ENCODE data around the gene COL6A3. TPM values are rescaled to one million over a fixed set of nuclear protein-coding genes. Genes with fewer than 3 reads are reported as not detected.

Gene COL6A3
- total and polyA plus RNA-seq, 2 experiments from 2014 or later, result 1.3 to 4.1 TPM

DNA sequence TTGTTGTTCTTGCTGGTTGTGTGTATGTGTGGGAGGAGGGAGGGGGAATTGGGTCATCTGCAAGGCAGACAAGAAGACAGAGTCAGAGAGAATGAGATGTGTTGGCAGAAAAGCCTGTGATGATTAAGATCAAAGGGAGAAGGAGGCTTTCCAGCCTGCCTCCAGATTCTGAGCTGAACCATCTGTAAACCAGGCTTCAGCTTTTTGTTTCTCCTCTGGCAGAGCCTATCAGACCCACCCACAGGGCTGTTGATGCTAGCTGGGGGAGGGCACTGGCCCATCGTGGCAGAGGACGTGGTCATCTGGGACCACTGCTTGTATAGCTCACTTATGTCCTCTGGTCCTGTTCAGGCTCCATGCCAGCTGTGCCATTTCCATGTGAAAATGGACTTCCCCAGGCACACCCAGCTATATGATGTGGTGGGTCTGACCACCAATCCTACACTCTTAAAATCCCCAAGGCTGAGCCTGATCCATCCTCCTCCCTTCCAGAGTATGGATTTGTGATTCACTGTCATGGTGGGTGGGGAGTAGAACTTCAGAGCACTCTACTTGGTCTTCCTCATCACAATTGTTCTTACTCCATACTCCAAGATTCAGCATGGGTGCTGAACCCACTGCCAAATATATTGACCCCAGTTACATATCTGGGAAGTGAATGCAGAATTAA, 27.8 kb upstream of the COL6A3 start:
- H3K9me3 ChIP-seq (ENCODE audit: low read depth), result no peaks in the 10 kb centered on the region
- no peak overlapping the region for H3K27ac ChIP-seq
- H3K36me3 ChIP-seq, result no peaks in the 10 kb centered on the region
- TF ChIP-seq, protein P1, sequence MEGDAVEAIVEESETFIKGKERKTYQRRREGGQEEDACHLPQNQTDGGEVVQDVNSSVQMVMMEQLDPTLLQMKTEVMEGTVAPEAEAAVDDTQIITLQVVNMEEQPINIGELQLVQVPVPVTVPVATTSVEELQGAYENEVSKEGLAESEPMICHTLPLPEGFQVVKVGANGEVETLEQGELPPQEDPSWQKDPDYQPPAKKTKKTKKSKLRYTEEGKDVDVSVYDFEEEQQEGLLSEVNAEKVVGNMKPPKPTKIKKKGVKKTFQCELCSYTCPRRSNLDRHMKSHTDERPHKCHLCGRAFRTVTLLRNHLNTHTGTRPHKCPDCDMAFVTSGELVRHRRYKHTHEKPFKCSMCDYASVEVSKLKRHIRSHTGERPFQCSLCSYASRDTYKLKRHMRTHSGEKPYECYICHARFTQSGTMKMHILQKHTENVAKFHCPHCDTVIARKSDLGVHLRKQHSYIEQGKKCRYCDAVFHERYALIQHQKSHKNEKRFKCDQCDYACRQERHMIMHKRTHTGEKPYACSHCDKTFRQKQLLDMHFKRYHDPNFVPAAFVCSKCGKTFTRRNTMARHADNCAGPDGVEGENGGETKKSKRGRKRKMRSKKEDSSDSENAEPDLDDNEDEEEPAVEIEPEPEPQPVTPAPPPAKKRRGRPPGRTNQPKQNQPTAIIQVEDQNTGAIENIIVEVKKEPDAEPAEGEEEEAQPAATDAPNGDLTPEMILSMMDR (IDR thresholded peaks at IDR 0.05; ENCODE audit: low read depth, low read length), result no peak
- DNase-seq (ENCODE audit: low read depth in 1 of 2, low spot score in 1 of 2), result peak in 1 of 2 donors; percentile 72
- H3K27me3 ChIP-seq, result no peaks in the 10 kb centered on the region
- H3K4me1 ChIP-seq (ENCODE audit: low read depth), result no peaks in the 10 kb centered on the region
- no peak overlapping the region for H3K4me3 ChIP-seq

DNA sequence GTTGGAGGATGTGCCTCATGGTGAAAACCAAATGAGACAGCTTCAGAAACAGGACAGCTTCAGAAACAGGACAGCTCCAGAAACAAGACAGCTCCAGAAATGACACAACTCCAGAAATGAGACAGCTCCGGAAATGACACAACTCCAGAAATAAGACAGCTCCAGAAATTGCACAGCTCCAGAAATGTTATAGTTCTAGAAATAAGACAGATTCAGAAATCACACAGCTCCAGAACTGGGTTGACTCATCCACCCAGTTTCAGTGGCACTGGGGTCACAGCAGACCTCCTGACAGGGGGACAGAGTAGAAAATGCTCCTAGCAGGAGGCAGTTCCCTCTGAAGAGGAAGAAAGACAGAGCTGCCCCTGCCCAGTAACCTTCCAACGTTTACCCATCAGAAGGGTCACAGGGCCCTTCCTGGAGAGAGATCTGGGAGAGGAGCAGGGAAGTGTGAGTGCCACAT, 26.9 kb upstream of the COL6A3 start:
- H3K4me1 ChIP-seq (ENCODE audit: low read depth), result no peaks in the 10 kb centered on the region
- no peaks in the 10 kb centered on the region for H3K27me3 ChIP-seq
- H3K9me3 ChIP-seq (ENCODE audit: low read depth), result no peaks in the 10 kb centered on the region
- TF ChIP-seq, protein P1 (IDR thresholded peaks at IDR 0.05; ENCODE audit: low read depth, low read length), result no peak
- DNase-seq (ENCODE audit: low read depth in 1 of 2, low spot score in 1 of 2), result peak in 1 of 2 donors; percentile 35
- H3K27ac ChIP-seq, result no peak overlapping the region
- no peak overlapping the region for H3K4me3 ChIP-seq
- no peaks in the 10 kb centered on the region for H3K36me3 ChIP-seq

DNA sequence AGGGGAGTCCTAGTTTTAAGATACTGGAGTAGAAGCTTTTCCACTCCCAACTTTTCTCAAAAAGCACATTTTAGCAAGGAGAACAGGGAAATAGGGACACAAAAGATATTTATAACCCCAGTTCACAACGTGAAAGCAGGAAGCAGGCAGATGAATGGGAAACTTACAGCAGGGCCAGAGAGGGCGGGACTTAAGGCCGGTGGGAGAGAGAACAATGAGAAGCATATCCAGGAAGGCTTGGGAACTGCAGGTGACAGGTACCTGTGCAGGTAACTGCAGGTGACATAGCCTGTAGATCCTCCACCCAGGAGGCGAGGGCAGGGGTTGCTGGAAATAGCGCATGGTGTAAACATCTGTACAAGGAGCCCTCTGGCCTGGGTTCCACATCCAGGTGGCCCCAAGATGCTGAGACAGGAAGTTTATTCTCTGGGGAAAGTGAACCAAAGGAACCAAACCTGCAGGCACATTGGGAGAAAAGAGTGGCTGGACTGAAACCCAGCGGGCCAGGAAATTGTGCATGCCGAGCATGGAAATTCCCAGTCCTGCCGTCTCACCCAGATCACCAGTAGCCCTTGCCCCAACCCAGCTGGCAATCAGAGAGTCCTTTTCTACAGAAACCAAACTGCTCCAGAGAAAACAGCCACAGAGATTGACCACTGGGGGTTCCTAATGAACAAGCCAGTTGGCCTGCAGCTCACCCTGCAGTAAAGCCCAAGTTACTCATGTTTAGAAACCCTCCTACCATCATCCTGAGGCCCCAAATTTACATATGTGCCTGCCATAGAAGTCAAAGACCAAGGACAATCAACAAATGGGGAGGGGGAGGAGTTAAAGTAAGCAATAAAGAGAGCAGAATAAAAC, 24.3 kb upstream of the COL6A3 start:
- DNase-seq (ENCODE audit: low read depth in 1 of 2, low spot score in 1 of 2), result no peak
- TF ChIP-seq, protein P1 (IDR thresholded peaks at IDR 0.05; ENCODE audit: low read depth, low read length), result no peak
- no peaks in the 10 kb centered on the region for H3K4me1 ChIP-seq (ENCODE audit: low read depth)
- H3K4me3 ChIP-seq, result no peak overlapping the region
- H3K9me3 ChIP-seq (ENCODE audit: low read depth), result no peaks in the 10 kb centered on the region
- H3K36me3 ChIP-seq, result no peaks in the 10 kb centered on the region
- no peaks in the 10 kb centered on the region for H3K27me3 ChIP-seq
- H3K27ac ChIP-seq, result no peak overlapping the region

DNA sequence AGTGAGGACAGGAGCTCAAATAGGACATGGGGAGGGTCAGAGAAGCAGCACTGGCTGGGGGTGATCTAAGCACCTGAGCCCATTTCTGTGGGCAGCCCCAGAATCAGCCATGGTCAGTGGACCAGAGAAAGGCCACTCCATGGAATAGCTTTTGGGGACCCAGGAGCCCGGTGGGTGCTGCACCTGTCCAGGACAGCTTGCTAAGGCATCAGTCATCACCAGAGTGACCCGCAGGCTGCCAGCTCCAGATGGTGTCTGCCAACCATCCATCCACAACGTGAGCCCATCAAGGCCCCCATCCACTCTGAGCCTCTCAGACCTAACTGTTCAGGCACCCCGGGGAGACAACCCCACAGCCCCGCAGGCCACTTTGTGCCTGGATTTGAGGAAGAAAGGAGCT, 23.6 kb upstream of the COL6A3 start:
- Histone ChIP-seq H3K27ac (no peak overlapping the region), H3K4me1 (ENCODE audit: low read depth) (no peaks in the 10 kb centered on the region)

DNA sequence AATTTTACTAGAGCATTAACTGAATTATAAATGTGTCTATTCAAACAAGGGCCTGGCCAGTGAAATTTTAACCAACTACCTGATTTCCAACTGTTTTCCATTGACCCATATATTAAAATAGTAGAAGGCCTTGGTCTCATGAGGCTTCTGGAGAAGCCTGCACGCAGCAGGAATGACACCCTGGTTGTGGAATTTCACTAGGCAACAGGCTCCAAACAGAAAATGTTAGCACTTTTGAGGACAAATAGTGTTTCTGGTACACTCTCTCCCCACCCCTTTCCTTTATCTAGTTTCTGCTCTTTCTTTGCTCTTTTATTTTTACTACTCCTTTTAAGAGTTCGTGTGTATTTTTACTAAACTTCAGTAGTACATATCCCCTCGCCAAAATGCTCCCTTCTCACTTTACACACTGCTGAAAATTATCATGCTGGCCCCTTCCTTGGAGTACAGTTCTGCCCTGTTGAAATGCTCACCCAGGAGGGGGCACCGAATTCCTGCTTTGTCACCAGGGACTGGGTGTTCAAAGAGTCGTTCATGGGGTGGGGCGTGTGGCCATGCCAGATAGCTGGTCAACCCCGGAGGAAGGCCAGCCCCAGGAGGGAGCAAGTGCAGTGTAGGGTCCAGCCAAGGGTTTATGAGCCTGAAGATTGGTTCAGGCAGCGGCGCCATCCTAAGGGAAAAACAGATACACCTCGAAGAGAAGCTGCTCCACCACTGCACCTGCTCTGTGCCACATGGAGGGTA, 22.1 kb upstream of the COL6A3 start:
- H3K9me3 ChIP-seq (ENCODE audit: low read depth), result no peaks in the 10 kb centered on the region
- DNase-seq (ENCODE audit: low read depth in 1 of 2, low spot score in 1 of 2), result peak in 1 of 2 donors; percentile 93
- no peaks in the 10 kb centered on the region for H3K27me3 ChIP-seq
- no peaks in the 10 kb centered on the region for H3K4me1 ChIP-seq (ENCODE audit: low read depth)
- TF ChIP-seq, protein P1 (IDR thresholded peaks at IDR 0.05; ENCODE audit: low read depth, low read length), result no peak
- H3K4me3 ChIP-seq, result no peak overlapping the region
- no peak overlapping the region for H3K27ac ChIP-seq
- H3K36me3 ChIP-seq, result no peaks in the 10 kb centered on the region

More for the DNA sequence above, 23.6 kb upstream of the COL6A3 start:
- H3K36me3 ChIP-seq, result no peaks in the 10 kb centered on the region
- no peak for DNase-seq (ENCODE audit: low read depth in 1 of 2, low spot score in 1 of 2)
- no peaks in the 10 kb centered on the region for H3K27me3 ChIP-seq
- TF ChIP-seq, protein P1 (IDR thresholded peaks at IDR 0.05; ENCODE audit: low read depth, low read length), result no peak
- no peaks in the 10 kb centered on the region for H3K9me3 ChIP-seq (ENCODE audit: low read depth)
- no peak overlapping the region for H3K4me3 ChIP-seq
